Activated CD4-positive, alpha-beta memory T cell treated with anti-CD3 and anti-CD28 coated beads, Interleukin-2, amount 10 ng/mL, durations not matched to agents 7 days and 5 days (primary cell): ENCODE measurements around the gene POU4F1. TPM values are rescaled to one million over a fixed set of nuclear protein-coding genes. Genes with fewer than 3 reads are reported as not detected.
A peak's percentile ranks its signal among the peaks of the same experiment; 100 is the strongest.

Experiments used
- CTCF ChIA-PET: fragments of 350-600 bp; sonication (Branson Sonifier 250); formaldehyde crosslinking; loops from one replicate; lab custom pipeline; 2021; ENCODE audit warnings: antibody characterized with exemption, inconsistent platforms; lab: Charles Lee
- POLR2A ChIA-PET: fragments of 350-600 bp; sonication (Branson Sonifier 250); formaldehyde crosslinking; loops from one replicate; lab custom pipeline; 2021; ENCODE audit warnings: antibody characterized with exemption; lab: Charles Lee
- DNase-seq: peaks from one replicate; pipeline ENCODE4 v3.0.0-alpha.2; 2020
- H3K27ac Mint-ChIP-seq: one replicate; pipeline ENCODE4 v1.8.0; 2021; ENCODE audit warnings: mild to moderate bottlenecking, mixed read lengths
- H3K27me3 Mint-ChIP-seq: one replicate; pipeline ENCODE4 v1.8.0; 2021; ENCODE audit warnings: mixed read lengths
- H3K36me3 Mint-ChIP-seq: one replicate; pipeline ENCODE4 v1.8.0; 2021; ENCODE audit warnings: low read depth, mixed read lengths
- H3K4me1 Mint-ChIP-seq: one replicate; pipeline ENCODE4 v1.8.0; 2021; ENCODE audit warnings: mixed read lengths
- H3K4me3 Mint-ChIP-seq: one replicate; pipeline ENCODE4 v1.8.0; 2021; ENCODE audit warnings: mild to moderate bottlenecking, mixed read lengths
- H3K9me3 Mint-ChIP-seq: one replicate; pipeline ENCODE4 v1.8.0; 2021; ENCODE audit warnings: mixed read lengths
- total RNA-seq, 2 experiments: library from RNA; stranded (reverse); gene quantifications; one replicate each; pipeline ENCODE4 v1.2.3, GENCODE V29; 2021

POU4F1 gene
- total RNA-seq, 2 experiments from 2014 or later, result 0.18 to 0.28 TPM

- H3K36me3 Mint-ChIP-seq, result peaks cover 44% of the 10 kb centered on the region
- no peak overlapping the region for H3K27ac Mint-ChIP-seq
- H3K4me3 Mint-ChIP-seq, result no peak overlapping the region
- H3K4me1 Mint-ChIP-seq, result no peaks in the 10 kb centered on the region
- ChIA-PET CTCF (no interaction called here), POLR2A (no interaction called here)
- H3K9me3 Mint-ChIP-seq, result no peaks in the 10 kb centered on the region
- no peaks in the 10 kb centered on the region for H3K27me3 Mint-ChIP-seq
- no peak for DNase-seq
Measured at GRCh38 chr13:78618411-78618810, 15.1 kb upstream of the POU4F1 start.

GRCh38 chr13:78611040-78611439 is 7.7 kb upstream of the POU4F1 start:
- peaks cover 54% of the 10 kb centered on the region for H3K27me3 Mint-ChIP-seq
- H3K9me3 Mint-ChIP-seq, result no peaks in the 10 kb centered on the region
- DNase-seq, result no peak
- CTCF ChIA-PET, result no interaction called here
- POLR2A ChIA-PET, result no interaction called here
- H3K36me3 Mint-ChIP-seq, result peaks cover 18% of the 10 kb centered on the region
- no peak overlapping the region for H3K4me3 Mint-ChIP-seq
- H3K4me1 Mint-ChIP-seq, result peaks cover 22% of the 10 kb centered on the region
- no peak overlapping the region for H3K27ac Mint-ChIP-seq

- Mint-ChIP-seq H3K27ac (no peak overlapping the region), H3K9me3 (no peaks in the 10 kb centered on the region), H3K4me1 (peaks cover 22% of the 10 kb centered on the region), H3K4me3 (no peak overlapping the region), H3K36me3 (peaks cover 12% of the 10 kb centered on the region), H3K27me3 (peaks cover 61% of the 10 kb centered on the region)
- ChIA-PET POLR2A (no interaction called here), CTCF (no interaction called here)
- DNase-seq, result no peak
Measured at GRCh38 chr13:78610381-78610883, 7.1 kb upstream of the POU4F1 start.

GRCh38 chr13:78609464-78610205 is 6.3 kb upstream of the POU4F1 start:
- DNase-seq, result no peak
- Mint-ChIP-seq H3K27ac (no peak overlapping the region), H3K9me3 (no peaks in the 10 kb centered on the region), H3K36me3 (peaks cover 6% of the 10 kb centered on the region), H3K4me1 (peaks cover 24% of the 10 kb centered on the region), H3K4me3 (peak overlapping the region; percentile 58), H3K27me3 (peaks cover 68% of the 10 kb centered on the region)
- ChIA-PET CTCF (no interaction called here), POLR2A (interaction anchor here (1.3 kb wide), 1 partner anchor 48 kb away, joined by 4 read pairs; no protein-coding TSS in a partner anchor)

- Mint-ChIP-seq H3K9me3 (no peaks in the 10 kb centered on the region), H3K36me3 (peaks cover 2% of the 10 kb centered on the region), H3K4me3 (peak overlapping the region; percentile 58), H3K27ac (no peak overlapping the region), H3K4me1 (peaks cover 29% of the 10 kb centered on the region), H3K27me3 (peaks cover 75% of the 10 kb centered on the region)
- no peak for DNase-seq
- ChIA-PET POLR2A (interaction anchor here (1.3 kb wide), 1 partner anchor 49 kb away, joined by 4 read pairs; no protein-coding TSS in a partner anchor), CTCF (no interaction called here)
Measured at GRCh38 chr13:78608688-78609463, 5.5 kb upstream of the POU4F1 start.

- CTCF ChIA-PET, result no interaction called here
- Mint-ChIP-seq H3K4me1 (peaks cover 34% of the 10 kb centered on the region), H3K9me3 (no peaks in the 10 kb centered on the region), H3K36me3 (peaks cover 2% of the 10 kb centered on the region), H3K27ac (no peak overlapping the region), H3K27me3 (peaks cover 81% of the 10 kb centered on the region), H3K4me3 (peak overlapping the region; percentile 58)
- POLR2A ChIA-PET, result interaction anchor here (1.3 kb wide), 1 partner anchor 49 kb away, joined by 4 read pairs; no protein-coding TSS in a partner anchor
- DNase-seq, result no peak
Measured at GRCh38 chr13:78608252-78608687, 4.9 kb upstream of the POU4F1 start.

GRCh38 chr13:78607409-78608251 is 4.3 kb upstream of the POU4F1 start:
- Mint-ChIP-seq H3K27me3 (peaks cover 84% of the 10 kb centered on the region), H3K4me3 (no peak overlapping the region), H3K36me3 (peaks cover 5% of the 10 kb centered on the region), H3K27ac (no peak overlapping the region), H3K9me3 (no peaks in the 10 kb centered on the region), H3K4me1 (peaks cover 37% of the 10 kb centered on the region)
- no peak for DNase-seq
- ChIA-PET POLR2A (interaction anchor here (1.0 kb wide), 1 partner anchor 11 kb away, joined by 3 read pairs; no protein-coding TSS in a partner anchor), CTCF (no interaction called here)

GRCh38 chr13:78606471-78607408 is 3.4 kb upstream of the POU4F1 start:
- peaks cover 42% of the 10 kb centered on the region for H3K4me1 Mint-ChIP-seq
- no peaks in the 10 kb centered on the region for H3K9me3 Mint-ChIP-seq
- ChIA-PET POLR2A (interaction anchor here (1.0 kb wide), 1 partner anchor 10 kb away, joined by 3 read pairs; no protein-coding TSS in a partner anchor), CTCF (no interaction called here)
- no peak overlapping the region for H3K27ac Mint-ChIP-seq
- peaks cover 89% of the 10 kb centered on the region for H3K27me3 Mint-ChIP-seq
- no peak overlapping the region for H3K4me3 Mint-ChIP-seq
- no peak for DNase-seq
- peaks cover 9% of the 10 kb centered on the region for H3K36me3 Mint-ChIP-seq

- DNase-seq, result no peak
- POLR2A ChIA-PET, result no interaction called here
- Mint-ChIP-seq H3K9me3 (no peaks in the 10 kb centered on the region), H3K4me1 (peaks cover 48% of the 10 kb centered on the region), H3K4me3 (no peak overlapping the region), H3K36me3 (peaks cover 13% of the 10 kb centered on the region), H3K27me3 (peaks cover 89% of the 10 kb centered on the region), H3K27ac (no peak overlapping the region)
- CTCF ChIA-PET, result no interaction called here
Measured at GRCh38 chr13:78604782-78605611, 1.6 kb upstream of the POU4F1 start.

- Mint-ChIP-seq H3K27me3 (peaks cover 85% of the 10 kb centered on the region), H3K27ac (peak overlapping the region; percentile 78), H3K4me3 (peak overlapping the region; percentile 73), H3K4me1 (peaks cover 35% of the 10 kb centered on the region), H3K9me3 (no peaks in the 10 kb centered on the region), H3K36me3 (peaks cover 11% of the 10 kb centered on the region)
- ChIA-PET POLR2A (interaction anchor here (0.5 kb wide), 1 partner anchor 128 kb away, joined by 3 read pairs; no protein-coding TSS in a partner anchor), CTCF (no interaction called here)
- no peak for DNase-seq
Measured at GRCh38 chr13:78602561-78603239, 652 bp downstream of the POU4F1 start.
